ENCODE data around the gene SNX9.

DNA sequence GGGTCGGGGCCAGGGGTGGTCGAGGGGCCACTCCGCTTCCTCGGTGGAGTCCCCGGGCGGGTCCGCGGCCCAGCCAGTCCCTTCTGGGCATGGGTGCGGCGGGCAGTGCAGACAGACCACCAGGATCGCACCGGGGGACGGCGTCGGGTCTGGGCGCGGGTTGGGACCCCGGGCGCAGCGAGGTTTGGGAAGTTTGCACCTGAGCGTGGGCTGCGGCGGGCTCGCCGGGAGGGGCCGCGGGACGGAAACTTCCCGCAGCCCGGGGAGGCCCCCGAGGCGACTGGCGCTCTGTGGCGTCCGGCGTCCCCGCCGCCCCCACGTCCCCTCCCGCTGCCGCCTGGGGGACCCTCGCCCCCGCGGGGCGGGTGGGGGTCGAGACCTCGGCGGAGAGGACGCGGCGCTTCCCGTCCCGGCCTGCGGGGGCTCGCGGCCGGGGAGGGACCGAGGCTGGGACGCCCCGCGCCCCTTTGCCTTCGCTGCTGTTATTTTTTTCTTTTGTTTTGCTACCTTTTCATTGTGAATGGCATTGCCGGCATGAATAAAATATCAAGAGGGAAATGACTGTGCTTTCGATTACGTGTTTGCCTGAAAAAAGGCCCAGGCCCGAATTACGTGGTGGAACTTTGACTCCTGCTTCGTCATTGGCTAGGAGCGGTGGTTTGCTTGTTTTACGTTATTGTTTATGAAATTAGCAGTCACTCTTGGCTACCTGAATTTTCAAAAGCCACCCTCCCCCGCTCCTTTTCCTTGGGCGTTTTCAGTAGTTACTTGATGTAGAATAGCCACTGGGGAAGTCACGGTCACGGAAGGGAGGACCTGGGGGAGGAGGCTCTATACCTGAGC, 703 bp downstream of the SNX9 start:
- TF ChIP-seq DPF2 (IDR thresholded peaks at IDR 0.05) (peak; percentile 68; the same call in 1 of the 2 replicates), HDAC2 (IDR thresholded peaks at IDR 0.05) (no peak), SMARCA5 (IDR thresholded peaks at IDR 0.05) (0 out of 2 replicates have a peak, but pooled peaks have one; percentile 8)
